CD4-positive, alpha-beta T cell treated with Interferon gamma for 1 hour (primary cell): ENCODE data around the gene OR13G1.
"Not testable (repeated sequence)": the region's sequence is repeated elsewhere in the genome, so short reads cannot be mapped to it uniquely, and the experiment has no call there.

Experiments used
- DNase-seq: peaks from one replicate; pipeline ENCODE4 v3.0.0-alpha.2; 2020

OR13G1 gene

GRCh38 chr1:247679639-247680038, at the start of gene OR13G1:
Gene OR13G1 (minus strand): TSS chr1:247679739. CDS start chr1:247673041, 6,698 bp downstream.
- no peak for DNase-seq

- no peak for DNase-seq
Measured at GRCh38 chr1:247721222-247721621, 41.7 kb upstream of the OR13G1 start.

- no peak for DNase-seq
Measured at GRCh38 chr1:247716546-247716945, 37.0 kb upstream of the OR13G1 start, which contains the start of gene OR6F1. Gene OR6F1 (minus strand): TSS chr1:247716646. CDS start chr1:247712755, 3,891 bp downstream.

GRCh38 chr1:247713753-247714152, 34.2 kb upstream of the OR13G1 start:
- DNase-seq = no peak

- DNase-seq = not testable (repeated sequence)
Measured at GRCh38 chr1:247710681-247711080, 31.1 kb upstream of the OR13G1 start.

GRCh38 chr1:247701338-247701737, 21.8 kb upstream of the OR13G1 start:
- no peak for DNase-seq

- DNase-seq = peak; percentile 3
Measured at GRCh38 chr1:247681288-247681897, 1.9 kb upstream of the OR13G1 start.

GRCh38 chr1:247680171-247680570, 632 bp upstream of the OR13G1 start:
- DNase-seq = no peak

- no peak for DNase-seq
Measured at GRCh38 chr1:247669225-247669624, 10.3 kb downstream of the OR13G1 start.

- no peak for DNase-seq
Measured at GRCh38 chr1:247656221-247656875, 23.2 kb downstream of the OR13G1 start.

GRCh38 chr1:247653040-247653439, 26.5 kb downstream of the OR13G1 start:
- no peak for DNase-seq

- DNase-seq = no peak
Measured at GRCh38 chr1:247647864-247648263, 31.7 kb downstream of the OR13G1 start.

GRCh38 chr1:247646867-247647266, 32.7 kb downstream of the OR13G1 start:
- no peak for DNase-seq

- no peak for DNase-seq
Measured at GRCh38 chr1:247642742-247643141, 36.8 kb downstream of the OR13G1 start.

- DNase-seq = peak; percentile 46
Measured at GRCh38 chr1:247639381-247639981, 40.1 kb downstream of the OR13G1 start.

GRCh38 chr1:247638781-247639180, 40.8 kb downstream of the OR13G1 start:
- DNase-seq = no peak

GRCh38 chr1:247638011-247638410, 41.5 kb downstream of the OR13G1 start:
- no peak for DNase-seq

- DNase-seq = no peak
Measured at GRCh38 chr1:247627951-247628350, 51.6 kb downstream of the OR13G1 start.
